ENCODE results near the gene SEMA5A.

DNA sequence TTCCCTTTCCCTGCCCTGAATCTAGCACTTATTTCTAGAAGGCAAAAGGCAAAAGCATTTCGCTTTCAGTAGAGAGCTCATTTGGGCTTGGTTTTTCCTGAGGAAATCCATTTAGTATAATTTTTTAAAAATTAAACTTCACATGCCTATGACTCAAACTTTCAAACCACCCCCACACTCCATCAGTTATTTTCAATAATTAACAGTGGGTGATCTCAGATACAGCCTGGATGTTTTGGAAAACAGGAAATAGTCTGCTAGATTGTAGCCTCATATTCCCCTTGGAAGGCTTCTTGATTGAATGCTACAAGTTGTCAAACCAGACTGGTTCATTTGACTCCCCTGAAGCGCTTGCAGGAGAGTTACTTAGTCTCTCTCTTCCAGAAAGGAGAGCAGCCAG lies 40.6 kb downstream of the SEMA5A start:
- TF ChIP-seq, protein P1, sequence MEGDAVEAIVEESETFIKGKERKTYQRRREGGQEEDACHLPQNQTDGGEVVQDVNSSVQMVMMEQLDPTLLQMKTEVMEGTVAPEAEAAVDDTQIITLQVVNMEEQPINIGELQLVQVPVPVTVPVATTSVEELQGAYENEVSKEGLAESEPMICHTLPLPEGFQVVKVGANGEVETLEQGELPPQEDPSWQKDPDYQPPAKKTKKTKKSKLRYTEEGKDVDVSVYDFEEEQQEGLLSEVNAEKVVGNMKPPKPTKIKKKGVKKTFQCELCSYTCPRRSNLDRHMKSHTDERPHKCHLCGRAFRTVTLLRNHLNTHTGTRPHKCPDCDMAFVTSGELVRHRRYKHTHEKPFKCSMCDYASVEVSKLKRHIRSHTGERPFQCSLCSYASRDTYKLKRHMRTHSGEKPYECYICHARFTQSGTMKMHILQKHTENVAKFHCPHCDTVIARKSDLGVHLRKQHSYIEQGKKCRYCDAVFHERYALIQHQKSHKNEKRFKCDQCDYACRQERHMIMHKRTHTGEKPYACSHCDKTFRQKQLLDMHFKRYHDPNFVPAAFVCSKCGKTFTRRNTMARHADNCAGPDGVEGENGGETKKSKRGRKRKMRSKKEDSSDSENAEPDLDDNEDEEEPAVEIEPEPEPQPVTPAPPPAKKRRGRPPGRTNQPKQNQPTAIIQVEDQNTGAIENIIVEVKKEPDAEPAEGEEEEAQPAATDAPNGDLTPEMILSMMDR (IDR thresholded peaks at IDR 0.05; ENCODE audit: poor library complexity, severe bottlenecking): no peak
- TF ChIP-seq EZH2 (IDR thresholded peaks at IDR 0.05; ENCODE audit: borderline replicate concordance, insufficient read depth, low read length, poor library complexity, severe bottlenecking): no peak
